ENCODE measurements around the gene HACD2.

HACD2 gene

DNA sequence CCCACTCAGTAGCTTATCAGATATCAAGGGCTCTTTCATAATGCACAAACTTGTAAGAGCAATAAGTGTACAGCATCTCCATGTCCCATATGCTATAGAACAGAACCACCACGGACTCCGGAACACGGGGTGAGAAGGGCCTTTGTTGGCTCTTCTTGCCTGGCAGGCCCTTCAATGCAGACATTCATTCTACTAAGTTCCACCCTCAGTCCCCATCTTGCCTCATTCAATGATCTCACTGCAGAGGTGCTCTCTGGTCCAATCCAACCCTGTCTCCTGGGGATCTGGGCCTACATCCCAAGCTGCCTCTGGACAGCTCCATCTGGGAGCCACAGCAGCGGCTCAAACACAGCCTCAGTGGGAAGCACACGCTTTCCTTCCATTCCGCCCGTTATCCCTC is 16.8 kb downstream of the HACD2 start:
- DNase-seq: no peak

DNA sequence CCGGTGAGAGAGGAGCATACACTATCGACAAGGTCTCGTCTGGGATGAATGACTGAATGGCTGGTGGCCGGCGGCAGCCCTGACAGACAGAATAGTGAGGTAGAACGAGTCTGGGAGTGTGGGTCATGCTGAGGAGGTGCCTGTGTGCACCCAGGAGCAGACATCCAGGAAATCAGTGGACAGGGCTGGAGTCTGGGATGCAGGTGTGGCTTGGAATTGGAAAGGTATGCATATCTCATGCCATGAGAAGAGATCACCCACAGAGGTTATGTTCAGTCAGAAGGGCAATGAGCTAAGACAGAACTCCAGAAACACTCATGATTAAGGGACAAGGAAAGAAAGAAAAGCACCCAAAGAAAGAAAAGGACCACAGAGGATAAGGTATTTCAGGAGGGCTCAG is 20.8 kb downstream of the HACD2 start:
- DNase-seq: no peak

DNA sequence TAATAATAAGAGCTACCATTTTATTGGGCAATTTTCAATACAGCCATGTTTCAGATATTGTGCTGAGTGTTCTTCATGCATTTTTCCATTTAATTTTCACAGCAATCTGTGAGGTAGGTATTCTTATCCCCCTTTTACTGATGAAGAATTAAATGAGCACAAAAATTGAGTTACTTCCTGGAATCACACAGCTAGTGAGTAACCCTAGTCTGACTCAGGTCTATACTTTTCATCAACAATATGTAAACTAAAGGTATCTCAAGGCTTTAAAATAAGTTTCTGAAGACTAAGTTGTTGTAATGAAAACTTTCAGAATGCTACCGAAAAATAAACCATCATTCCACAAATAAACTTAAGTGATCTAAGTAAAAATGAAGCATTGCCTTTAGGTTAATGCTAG is 22.3 kb downstream of the HACD2 start:
- no peak for DNase-seq

DNA sequence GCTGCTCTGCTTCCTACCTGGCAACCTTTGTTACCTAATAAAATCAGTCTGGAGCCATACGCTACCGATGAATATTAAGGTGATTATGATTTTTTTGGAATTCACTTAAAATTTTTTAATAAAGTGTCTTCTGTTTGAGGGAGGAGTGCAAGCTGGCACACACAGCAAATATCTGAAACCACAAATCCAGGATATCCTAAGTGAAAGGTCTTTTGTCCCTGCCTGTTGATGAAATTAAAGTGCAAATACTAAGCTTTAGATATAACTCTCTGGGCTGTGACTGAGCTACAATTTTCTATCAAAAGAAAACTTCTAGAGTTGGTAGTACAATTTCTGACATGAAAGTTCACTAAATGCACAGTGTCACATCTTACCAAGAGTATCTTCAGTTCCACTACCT is 23.7 kb downstream of the HACD2 start:
- DNase-seq: no peak

DNA sequence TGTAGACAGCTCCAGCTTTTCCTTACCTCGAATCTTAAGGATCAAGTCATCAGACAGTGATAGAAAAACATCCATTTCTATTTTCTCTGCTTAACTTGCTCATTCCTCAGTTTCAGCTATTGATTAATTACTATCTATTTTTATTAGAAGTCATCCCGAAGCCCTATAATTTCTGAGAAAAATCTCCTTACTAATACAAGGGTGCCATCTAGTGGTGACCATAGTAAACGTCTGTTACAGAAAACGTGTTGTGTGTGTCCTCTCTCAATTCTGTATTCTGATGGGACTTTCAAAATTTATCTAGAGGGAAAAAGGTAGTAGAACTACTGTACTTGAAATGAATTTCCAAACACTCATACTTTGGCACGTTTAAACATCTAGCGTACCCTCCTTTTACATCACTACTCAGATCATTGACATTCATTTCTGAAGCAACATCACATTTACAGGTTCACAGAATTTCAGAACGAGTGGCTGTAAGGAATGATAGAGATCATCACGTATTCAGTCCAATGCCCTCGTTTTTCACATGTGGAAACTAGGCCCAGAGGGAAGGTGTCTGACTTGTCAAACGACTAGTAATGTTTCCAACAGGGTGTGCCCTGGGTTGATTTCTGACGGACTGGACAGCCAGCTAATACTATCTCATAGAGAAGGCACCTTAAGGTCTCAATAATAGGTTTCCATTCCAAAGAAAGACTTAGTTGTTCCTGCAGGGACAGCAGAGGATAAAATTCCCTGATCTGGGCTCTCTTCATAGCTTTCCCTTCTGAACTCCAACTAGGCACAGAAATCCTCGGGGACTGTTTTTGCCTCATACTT is 25.6 kb downstream of the HACD2 start:
- DNase-seq: peak; percentile 55

DNA sequence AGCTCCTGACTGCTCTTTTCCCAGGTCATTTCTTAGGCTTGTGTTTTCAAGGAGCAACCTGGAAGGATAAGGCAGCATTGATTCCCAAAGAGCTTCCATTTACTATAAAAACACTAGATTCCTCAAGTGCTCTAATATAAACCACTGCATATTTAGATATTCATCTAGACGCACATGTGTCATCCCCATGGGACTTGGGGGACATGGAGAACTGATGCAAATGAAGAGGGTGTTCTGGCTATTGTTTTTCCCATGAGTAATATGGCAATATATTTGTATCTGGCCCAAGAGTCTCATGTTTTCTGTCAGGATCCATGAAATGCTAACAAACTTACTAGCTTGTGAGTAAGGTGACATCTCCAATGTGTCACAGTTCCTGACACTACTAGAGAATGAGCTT is 31.3 kb downstream of the HACD2 start:
- no peak for DNase-seq

DNA sequence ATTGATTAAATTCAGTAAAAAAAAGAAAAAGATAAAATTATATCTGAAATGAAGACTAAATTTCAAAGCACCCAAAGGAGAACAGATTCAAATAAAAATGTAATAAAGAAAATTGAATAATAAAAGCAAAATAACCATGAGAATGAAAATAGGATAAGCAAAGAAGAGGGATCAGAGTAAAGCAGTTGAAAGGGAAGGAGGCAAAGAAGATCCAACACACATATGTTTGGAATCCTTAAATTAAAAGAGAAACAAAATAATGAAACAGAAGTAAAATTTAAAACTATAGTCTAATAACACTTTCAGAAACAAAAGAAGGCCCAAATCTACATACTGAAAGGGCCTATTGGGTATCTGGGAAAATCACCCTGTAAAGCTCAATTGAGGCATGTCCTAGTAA is 32.1 kb downstream of the HACD2 start:
- DNase-seq: no peak

DNA sequence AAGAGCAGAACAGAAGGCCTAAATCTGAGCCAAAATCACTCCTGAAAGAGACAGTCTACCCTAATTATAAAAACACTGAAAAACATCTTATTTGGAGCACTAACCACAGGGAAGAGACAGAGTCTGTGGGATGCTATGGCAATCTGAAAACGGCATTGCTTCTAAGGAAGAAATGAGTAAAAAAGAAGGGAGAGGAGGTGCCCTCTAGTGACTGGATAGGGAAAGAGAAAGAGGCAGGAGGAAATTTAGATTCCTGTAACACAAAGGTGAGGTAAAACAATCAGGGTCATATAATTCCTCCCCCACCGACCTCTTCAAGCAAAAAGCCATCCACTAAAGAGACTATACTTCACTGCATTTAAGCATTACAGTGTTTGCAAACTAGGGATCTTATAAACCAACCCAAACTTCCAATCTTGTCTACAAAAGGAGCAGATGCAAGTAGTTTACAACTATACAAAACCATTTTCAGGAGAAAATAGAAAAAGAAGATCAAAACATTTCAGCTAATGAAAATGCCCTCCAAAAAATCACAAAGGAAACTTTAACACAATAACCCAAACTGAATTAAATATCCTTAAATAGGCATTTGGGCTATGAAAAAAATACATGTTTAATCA is 32.6 kb downstream of the HACD2 start:
- peak; percentile 12 for DNase-seq

DNA sequence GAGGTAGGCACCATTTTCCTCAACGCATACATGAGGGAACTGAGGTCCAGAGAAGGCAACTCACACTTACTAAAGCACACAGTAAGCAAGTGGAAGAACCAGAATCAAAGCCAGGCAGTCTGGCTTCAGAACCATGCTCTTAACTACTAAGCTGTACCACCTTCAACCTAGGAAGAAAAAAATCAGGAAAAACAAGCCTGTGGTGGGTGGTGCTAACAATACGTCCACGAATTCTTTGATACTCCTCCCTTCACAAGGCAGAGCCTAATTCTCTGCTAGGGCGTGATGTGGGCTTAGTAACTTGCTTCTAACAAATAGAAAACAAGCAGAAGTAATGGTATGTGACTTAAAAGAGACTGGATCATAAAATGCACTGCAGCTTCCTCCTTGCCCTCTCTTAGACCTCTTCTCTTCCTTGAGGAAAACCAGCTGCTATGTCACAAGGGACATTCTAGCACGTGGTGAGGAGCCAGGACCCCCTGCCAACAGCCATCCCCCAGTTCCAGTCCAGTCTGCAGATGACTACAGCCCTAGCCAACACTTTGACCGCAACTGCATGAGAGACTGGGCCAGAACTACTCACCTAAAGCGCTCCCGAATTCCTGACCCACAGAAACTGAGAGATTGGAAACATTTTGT is 36.9 kb downstream of the HACD2 start:
- DNase-seq: peak; percentile 37

DNA sequence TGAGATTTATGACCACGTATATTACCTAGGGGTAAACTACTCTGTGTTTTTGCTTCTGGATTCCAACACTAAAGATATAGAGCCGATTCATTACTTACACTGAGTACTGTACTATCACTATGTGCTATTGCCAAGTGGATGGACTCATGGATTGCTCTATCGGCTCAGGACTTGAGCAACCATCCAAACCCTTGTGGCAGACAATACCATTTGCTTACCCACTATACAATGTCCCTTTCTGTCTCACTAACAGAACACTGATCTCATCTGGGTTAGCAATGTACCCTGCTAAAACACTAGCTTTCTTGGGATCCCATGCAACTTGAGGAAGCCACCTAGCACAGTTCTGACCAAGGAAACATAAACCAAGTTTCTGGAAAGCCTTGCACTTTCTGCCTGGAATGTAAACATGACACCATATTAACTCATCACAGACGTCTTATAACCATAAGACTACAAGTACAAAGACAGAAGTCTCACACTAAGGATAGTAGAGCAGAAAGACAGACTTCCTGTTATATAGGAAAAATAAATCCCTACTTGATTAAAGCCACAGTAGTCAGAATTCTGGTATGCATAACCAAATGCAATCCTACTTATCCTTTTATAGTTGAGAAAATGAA is 38.6 kb downstream of the HACD2 start:
- peak; percentile 77 for DNase-seq

DNA sequence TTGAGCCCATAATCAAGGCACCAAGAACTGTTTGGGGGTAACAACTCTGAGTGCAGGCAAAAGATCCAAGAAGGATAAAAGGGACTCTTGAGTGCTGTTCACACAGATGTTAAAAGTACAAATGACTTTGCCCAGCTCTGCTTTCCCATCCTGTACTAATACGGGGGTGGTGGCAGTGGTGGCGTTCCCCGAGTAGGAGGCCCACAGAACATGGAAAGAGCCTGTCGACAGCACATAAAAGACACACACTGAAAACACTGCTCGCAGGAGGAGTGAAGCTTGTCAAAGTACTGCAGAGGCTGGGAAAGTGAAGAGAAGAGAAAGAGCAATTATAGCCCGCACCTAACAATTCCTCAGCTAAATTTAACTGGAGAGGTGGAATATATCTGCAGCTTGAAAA is 40.9 kb downstream of the HACD2 start:
- DNase-seq: no peak

DNA sequence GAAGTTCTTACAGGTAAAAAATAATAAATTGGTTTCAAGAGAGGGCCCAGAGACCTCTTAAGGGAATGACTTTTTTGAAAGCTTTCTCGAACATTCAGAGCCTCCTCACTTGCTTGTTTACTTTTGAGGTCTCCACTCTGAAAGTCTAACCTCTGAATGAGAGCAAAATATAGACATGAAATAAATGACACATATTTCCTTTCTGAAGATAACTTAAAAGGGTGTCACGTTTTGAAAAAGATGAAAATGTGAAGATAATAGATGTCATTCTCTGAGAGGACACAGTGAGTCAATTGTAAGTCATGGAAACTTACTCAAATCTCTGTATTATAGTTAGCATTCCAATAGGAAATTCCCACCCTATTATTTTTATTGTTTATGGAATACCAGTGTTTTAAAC is 44.6 kb downstream of the HACD2 start:
- no peak for DNase-seq

DNA sequence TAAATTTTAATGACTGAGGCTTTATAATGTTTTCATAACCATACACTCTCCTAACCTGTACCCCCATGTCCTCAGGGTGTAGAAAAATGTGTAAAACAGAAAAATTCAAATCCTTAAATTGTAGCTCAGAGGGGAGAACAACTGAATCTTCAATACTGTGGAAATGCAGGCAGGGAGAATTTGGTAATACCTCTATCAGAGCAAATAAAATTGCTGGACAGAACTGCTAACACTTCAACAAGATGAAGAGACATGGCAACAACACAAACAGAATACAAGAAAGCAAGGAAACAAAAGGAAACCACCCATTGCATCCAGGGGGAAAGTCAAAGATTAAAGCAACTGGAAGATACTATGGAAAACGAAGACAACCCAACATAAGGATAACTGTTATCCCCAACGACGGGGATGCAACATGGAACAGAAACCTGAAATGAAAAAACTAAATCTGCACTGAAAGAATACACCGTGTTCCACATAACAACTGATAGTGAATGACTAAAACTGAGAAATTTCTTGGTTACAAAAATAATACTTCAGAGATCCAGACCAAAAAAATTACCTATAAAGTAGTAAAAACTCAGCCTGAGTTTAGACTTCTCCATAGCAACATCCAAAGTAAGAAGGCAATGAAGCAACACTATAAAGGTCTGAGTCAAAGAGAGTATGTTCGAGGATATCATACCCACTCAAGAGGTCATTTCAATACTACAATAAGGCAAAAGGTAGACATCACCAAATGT is 48.5 kb downstream of the HACD2 start:
- DNase-seq: no peak

DNA sequence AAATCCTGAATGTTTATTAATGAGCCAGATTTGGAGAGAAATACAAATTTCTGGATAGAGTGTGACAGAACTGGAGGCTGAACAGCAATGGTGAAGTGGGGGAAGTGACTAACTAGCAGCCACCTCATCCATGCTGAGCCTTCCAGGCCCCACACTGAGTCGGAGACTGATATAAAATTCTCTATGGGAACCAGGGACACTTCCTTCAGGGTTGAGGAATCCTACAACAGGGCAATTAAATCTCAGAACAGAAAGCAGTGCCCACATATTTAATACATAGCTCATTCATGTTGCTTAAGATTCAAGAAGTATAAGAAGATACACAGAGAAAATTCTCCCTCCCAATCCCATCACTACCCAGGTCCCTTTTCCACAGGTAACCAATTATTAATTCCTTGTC is 49.3 kb downstream of the HACD2 start:
- peak; percentile 59 for DNase-seq

DNA sequence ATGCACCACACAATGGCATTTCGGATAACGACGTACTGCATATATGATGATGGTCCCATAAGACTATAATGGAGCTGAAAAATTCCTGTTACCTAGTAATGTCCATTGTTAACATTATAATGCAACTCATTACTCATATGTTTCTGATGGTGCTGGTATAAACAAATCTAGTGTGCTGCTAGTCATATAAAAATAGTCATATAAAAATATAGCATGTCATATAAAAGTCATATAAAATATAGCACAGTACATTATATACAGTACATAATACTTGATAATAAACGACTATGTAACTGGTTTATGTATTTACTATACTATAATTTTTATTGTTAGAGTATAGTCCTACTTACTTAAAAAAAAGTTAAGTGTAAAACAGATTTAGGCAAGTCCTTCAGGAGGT is 50.6 kb downstream of the HACD2 start:
- no peak for DNase-seq

DNA sequence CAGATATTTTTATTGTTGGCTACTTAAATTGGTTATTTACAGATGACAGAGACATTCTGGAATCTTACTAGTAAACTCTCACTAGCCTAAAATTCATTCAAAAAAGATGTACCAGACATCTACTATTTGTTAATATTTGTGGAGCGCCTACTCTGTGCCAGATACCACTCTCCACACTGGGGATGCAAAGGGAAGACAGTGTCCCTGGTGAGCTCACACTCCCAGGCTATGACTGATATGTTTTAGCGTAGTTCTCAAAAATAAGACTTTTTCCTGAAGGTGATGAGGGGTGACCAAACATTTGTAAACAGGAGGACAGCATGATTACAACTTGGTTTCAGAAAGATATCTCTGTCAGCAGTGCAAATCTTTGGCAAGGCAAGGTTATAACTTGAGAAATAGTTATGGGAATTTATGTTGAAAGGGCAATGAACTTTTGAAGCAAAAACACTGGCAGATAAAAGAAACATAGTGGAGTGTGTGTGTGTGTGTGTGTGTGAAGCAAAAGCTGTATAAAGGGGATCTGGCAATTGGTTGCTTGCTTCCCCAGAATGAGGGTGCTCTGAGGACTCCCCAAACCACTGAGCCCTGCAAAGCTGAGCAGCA is 51.2 kb downstream of the HACD2 start:
- no peak for DNase-seq

DNA sequence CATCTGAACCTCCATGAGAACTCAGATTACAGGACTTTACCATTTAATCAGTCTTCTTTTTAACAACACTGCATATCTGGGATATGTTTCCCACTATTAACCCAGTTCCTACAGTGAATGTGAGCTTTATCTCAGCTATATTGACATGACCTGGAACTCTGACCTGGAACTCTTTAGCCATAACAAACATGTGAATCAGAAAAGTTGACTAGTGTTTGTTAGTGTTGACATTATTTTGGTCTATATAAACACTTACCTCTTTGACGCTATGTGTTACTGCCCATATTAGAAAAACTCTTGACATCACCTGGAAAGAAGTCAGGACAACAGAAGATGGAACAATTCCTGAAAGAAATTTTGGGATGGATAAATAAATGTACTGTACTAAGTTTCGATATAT is 56.7 kb downstream of the HACD2 start:
- no peak for DNase-seq

DNA sequence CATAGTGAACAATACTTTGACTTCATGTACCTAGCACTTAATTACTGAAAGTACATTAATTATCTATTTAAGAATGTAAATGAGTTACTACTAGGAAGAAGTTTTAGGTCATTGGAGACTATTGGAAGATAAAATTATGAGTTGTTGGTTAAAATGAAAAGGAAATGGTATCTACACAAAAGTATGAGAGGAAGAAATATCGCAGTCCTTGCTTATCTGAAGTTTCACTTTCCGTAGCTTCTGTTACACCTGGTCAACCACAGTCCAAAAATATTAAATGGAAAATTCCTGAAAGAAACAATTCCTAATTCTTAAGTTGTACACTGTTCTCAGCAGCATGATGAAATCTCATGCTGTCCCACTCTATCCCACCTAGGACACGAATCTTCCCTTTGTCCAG is 57.8 kb downstream of the HACD2 start:
- no peak for DNase-seq

DNA sequence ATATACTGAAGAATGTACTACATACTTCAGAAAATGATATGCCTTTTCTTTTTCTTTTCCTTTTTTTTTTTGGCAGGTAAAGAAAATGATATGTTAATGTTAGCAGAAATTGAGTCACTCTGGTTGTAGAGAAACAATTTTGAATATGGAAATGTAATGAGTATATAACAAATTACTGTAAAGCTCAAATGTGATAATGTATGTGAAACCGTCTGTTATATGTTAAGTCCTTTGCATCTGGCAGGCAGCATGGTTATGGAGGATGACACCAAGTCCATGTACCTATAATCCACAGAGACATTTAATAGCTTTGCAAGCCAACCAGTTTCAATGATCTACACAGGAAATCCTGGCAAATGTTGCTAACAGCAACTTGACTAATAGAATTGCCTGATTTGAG is 58.4 kb downstream of the HACD2 start:
- no peak for DNase-seq

DNA sequence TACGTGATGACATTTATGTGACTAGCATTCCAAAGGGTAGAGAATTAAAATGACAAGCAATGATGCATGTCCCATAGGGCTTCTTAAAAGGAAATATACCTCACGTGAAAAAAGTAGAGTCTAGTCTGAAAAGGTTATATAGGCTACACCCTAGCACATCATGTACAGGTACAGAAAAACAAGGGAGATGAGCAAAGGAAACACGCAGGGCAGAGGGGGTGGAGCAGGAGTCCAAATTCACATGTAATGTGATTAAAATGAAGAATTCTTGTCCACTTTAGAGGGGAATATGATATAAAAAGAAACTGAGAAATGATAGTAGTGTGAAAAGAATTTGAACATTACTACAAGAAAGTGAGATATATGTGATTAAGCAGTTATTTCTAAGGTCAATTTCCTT is 59.4 kb downstream of the HACD2 start:
- DNase-seq: no peak

DNA sequence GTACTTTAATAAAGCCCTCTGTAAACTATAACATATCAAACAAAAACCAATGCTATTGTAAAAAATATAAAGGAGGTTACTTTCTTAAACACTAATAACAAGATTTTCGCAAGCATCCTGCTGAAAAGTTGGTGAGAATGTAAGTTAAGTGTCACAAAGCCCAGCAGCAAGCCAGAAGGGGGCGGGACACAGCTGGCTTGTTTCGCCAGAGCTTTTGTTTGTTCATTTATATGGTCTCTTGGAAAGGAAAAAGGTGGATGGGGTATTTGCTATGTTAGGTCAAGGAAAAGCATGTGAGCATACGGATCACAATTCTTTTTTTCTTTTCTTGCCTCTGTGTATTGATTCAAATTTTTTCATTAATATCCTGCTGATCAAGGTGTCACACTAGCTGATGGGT is 59.9 kb downstream of the HACD2 start:
- no peak for DNase-seq

DNA sequence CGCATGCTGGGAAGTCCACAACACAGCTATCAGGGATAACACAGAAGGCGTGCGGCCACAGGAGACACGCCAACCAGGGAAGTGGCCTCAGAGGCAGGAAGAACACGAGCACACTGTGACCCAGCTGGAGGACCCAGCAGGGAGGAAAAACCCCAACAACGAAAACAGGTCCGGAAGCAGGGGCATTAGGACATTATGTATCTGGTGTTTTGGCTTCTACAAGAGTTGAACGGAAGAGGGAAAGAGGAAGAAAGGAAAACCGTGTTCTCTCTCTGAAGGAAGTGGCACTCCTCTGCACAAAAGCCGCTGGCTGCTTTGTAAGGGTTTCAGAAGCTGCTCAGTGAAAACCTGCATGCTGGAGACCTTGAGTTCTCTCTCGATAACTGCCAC is 61.8 kb downstream of the HACD2 start:
- DNase-seq: no peak
